ENCODE measurements around the gene TMOD3. TPM values are rescaled to one million over a fixed set of nuclear protein-coding genes. Genes with fewer than 3 reads are reported as not detected.

TMOD3 gene
- total and polyA plus RNA-seq, 2 donors (not counting 1 experiment from before 2014, with no cell fraction given) = 33.7 to 35.3 TPM

DNA sequence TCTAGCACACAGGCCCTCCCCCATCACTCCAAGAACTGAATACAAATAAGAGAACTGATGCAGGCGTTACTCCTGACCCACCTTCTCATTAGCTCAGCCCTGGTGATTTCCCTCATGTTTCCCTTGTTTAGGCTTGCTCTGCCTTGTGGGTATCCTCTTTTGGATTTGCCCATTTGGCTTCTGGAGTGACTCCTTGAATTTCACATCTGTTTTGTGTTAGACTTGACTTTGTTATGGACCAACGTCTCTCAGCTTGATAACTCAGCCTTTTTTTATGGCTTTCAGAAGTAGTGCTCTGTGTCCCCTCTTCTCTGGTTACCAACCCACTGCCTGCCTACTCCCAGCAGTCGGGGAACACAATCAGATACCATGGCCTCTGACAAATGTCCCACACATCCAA is 11.3 kb upstream of the TMOD3 start:
- no peaks in the 10 kb centered on the region for H3K27me3 ChIP-seq (ENCODE audit: control insufficient read depth, insufficient read depth, low read length)
- no peak overlapping the region for H2AFZ ChIP-seq (ENCODE audit: low read length)
- no peak overlapping the region for H3K27ac ChIP-seq (ENCODE audit: insufficient read depth, low read length)
- H3K4me3 ChIP-seq (replicated peaks in 1 of 4; ENCODE audit: control extremely low read depth in 1 of 4, insufficient read depth in 1 of 4, low read depth in 3 of 4, low read length in 4 of 4) = no peak overlapping the region
- DNase-seq (ENCODE audit: low read depth in 2 of 2) = no peak
- no peaks in the 10 kb centered on the region for H3K4me1 ChIP-seq (ENCODE audit: control insufficient read depth, extremely low read depth, insufficient read depth, low read length)
- no peak overlapping the region for H3K4me2 ChIP-seq (ENCODE audit: extremely low read depth, insufficient read depth, low read length)
- H3K79me2 ChIP-seq (ENCODE audit: control insufficient read depth, insufficient read depth, low read length) = no peaks in the 10 kb centered on the region
- H3K9ac ChIP-seq (ENCODE audit: insufficient read depth, low read length) = no peak overlapping the region
- no peaks in the 10 kb centered on the region for H4K20me1 ChIP-seq (ENCODE audit: control insufficient read depth, extremely low read depth, insufficient read depth, low read length)
- TF ChIP-seq EZH2 (IDR thresholded peaks at IDR 0.05; ENCODE audit: low read length, missing control alignments) = no peak
- TF ChIP-seq, protein P1, sequence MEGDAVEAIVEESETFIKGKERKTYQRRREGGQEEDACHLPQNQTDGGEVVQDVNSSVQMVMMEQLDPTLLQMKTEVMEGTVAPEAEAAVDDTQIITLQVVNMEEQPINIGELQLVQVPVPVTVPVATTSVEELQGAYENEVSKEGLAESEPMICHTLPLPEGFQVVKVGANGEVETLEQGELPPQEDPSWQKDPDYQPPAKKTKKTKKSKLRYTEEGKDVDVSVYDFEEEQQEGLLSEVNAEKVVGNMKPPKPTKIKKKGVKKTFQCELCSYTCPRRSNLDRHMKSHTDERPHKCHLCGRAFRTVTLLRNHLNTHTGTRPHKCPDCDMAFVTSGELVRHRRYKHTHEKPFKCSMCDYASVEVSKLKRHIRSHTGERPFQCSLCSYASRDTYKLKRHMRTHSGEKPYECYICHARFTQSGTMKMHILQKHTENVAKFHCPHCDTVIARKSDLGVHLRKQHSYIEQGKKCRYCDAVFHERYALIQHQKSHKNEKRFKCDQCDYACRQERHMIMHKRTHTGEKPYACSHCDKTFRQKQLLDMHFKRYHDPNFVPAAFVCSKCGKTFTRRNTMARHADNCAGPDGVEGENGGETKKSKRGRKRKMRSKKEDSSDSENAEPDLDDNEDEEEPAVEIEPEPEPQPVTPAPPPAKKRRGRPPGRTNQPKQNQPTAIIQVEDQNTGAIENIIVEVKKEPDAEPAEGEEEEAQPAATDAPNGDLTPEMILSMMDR (conservative IDR thresholded peaks at IDR 0.05 in 1 of 2, IDR thresholded peaks at IDR 0.05 in 1 of 2; ENCODE audit: low read depth in 1 of 2, low read length in 2 of 2) = no peak
- H3K9me3 ChIP-seq (ENCODE audit: control insufficient read depth, insufficient read depth, low read depth, low read length) = no peaks in the 10 kb centered on the region
- H3K36me3 ChIP-seq (ENCODE audit: control insufficient read depth, insufficient read depth, low read length) = no peaks in the 10 kb centered on the region

DNA sequence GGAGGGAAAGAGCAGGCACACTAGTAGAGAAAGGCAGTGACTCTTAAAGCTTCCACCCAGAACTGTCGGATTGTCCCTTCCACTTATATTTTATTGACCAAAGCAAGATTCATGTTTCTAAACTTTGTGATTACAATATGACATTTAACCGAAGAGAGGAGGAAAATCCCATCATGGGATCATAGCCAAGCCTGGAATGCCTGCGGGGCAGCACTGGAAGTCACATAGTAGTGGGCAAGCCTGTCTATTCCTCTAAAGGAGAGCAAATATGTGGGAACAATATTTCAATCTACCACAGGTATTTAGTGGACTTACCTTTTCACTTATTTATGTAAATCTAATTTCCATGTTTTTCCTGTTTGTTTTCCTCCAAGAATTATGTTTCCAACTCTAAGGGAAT is 3.8 kb upstream of the TMOD3 start:
- H3K4me3 ChIP-seq (replicated peaks in 1 of 4; ENCODE audit: control extremely low read depth in 1 of 4, insufficient read depth in 1 of 4, low read depth in 3 of 4, low read length in 4 of 4) = no peak overlapping the region
- no peaks in the 10 kb centered on the region for H3K4me1 ChIP-seq (ENCODE audit: control insufficient read depth, extremely low read depth, insufficient read depth, low read length)
- no peak overlapping the region for H3K27ac ChIP-seq (ENCODE audit: insufficient read depth, low read length)
- peaks cover 12% of the 10 kb centered on the region for H3K79me2 ChIP-seq (ENCODE audit: control insufficient read depth, insufficient read depth, low read length)
- no peaks in the 10 kb centered on the region for H3K27me3 ChIP-seq (ENCODE audit: control insufficient read depth, insufficient read depth, low read length)
- H3K9me3 ChIP-seq (ENCODE audit: control insufficient read depth, insufficient read depth, low read depth, low read length) = no peaks in the 10 kb centered on the region
- no peak overlapping the region for H3K4me2 ChIP-seq (ENCODE audit: extremely low read depth, insufficient read depth, low read length)
- no peak overlapping the region for H2AFZ ChIP-seq (ENCODE audit: low read length)
- TF ChIP-seq, protein P1 (conservative IDR thresholded peaks at IDR 0.05 in 1 of 2, IDR thresholded peaks at IDR 0.05 in 1 of 2; ENCODE audit: low read depth in 1 of 2, low read length in 2 of 2) = no peak
- TF ChIP-seq EZH2 (IDR thresholded peaks at IDR 0.05; ENCODE audit: low read length, missing control alignments) = no peak
- H3K36me3 ChIP-seq (ENCODE audit: control insufficient read depth, insufficient read depth, low read length) = no peaks in the 10 kb centered on the region
- H3K9ac ChIP-seq (ENCODE audit: insufficient read depth, low read length) = no peak overlapping the region
- no peak for DNase-seq (ENCODE audit: low read depth in 2 of 2)
- no peaks in the 10 kb centered on the region for H4K20me1 ChIP-seq (ENCODE audit: control insufficient read depth, extremely low read depth, insufficient read depth, low read length)

DNA sequence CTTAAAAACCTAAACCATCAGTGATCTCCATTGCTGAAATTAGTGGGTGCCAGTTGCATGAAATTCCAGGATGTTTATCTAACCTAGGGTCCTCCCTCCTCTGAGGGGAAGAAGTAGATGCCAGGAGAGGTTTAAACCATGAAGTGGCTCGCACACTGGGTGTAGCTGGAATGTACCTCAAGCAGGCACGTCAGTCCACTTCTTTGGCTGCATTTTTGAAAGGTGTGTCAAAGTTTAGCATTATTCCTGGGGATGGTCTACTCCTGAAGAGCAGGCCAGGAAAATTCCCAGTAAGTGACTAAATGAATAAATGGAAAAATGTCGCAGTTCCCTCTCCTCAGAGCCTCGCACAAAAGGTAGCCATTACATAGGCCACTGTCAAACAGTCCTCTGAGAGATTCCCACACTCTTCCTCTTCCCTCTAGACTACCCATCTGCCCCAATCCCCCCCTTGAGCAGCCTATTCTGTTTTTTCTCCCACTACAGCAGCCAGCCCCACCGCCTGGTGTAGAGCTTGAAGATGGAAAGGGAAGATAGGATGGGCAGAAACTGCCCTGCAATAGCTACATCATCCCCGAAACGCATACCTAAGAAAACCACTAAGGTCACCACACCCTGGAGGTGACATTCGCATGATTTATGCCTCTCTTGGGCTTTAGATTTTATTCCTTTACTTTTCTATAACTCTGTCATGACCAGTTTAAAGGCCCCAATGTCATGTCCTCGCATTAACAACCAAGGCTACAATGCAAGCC is 655 bp upstream of the TMOD3 start:
- Histone ChIP-seq H3K27me3 (ENCODE audit: control insufficient read depth, insufficient read depth, low read length) (no peaks in the 10 kb centered on the region), H3K79me2 (ENCODE audit: control insufficient read depth, insufficient read depth, low read length) (peaks cover 42% of the 10 kb centered on the region), H3K4me1 (ENCODE audit: control insufficient read depth, extremely low read depth, insufficient read depth, low read length) (no peaks in the 10 kb centered on the region), H3K9ac (ENCODE audit: insufficient read depth, low read length) (no peak overlapping the region), H3K4me3 (replicated peaks in 1 of 4; ENCODE audit: control extremely low read depth in 1 of 4, insufficient read depth in 1 of 4, low read depth in 3 of 4, low read length in 4 of 4) (peak overlapping the region in 1 of 4 experiments; percentile 87), H3K27ac (ENCODE audit: insufficient read depth, low read length) (no peak overlapping the region), H3K4me2 (ENCODE audit: extremely low read depth, insufficient read depth, low read length) (peak overlapping the region; percentile 70), H3K9me3 (ENCODE audit: control insufficient read depth, insufficient read depth, low read depth, low read length) (no peaks in the 10 kb centered on the region), H2AFZ (ENCODE audit: low read length) (no peak overlapping the region), H4K20me1 (ENCODE audit: control insufficient read depth, extremely low read depth, insufficient read depth, low read length) (peaks cover 1% of the 10 kb centered on the region), H3K36me3 (ENCODE audit: control insufficient read depth, insufficient read depth, low read length) (no peaks in the 10 kb centered on the region)
- no peak for TF ChIP-seq EZH2 (IDR thresholded peaks at IDR 0.05; ENCODE audit: low read length, missing control alignments)
- peak in 1 of 2 donors; percentile 78 for DNase-seq (ENCODE audit: low read depth in 2 of 2)
